Kidney epithelial cell (primary cell): Measurements from ENCODE around the gene MRPS34. TPM values are rescaled to one million over a fixed set of nuclear protein-coding genes. Genes with fewer than 3 reads are reported as not detected.

ENCODE experiments used
- DNase-seq: peaks from one replicate; pipeline ENCODE4 v3.0.0-alpha.2; 2010; ENCODE audit warnings: low read depth
- H3K27me3 ChIP-seq: 2 replicates; pipeline ENCODE4 v1.6.0; 2011; ENCODE audit warnings: low read length; ENCODE audit not compliant: control insufficient read depth, insufficient read depth
- H3K36me3 ChIP-seq: 2 replicates; pipeline ENCODE4 v1.5.1; 2011; ENCODE audit warnings: low read length; ENCODE audit not compliant: control insufficient read depth, insufficient read depth
- H3K4me3 ChIP-seq: 2 replicates; pipeline ENCODE4 v1.5.1; 2011; ENCODE audit warnings: low read depth, mild to moderate bottlenecking, control low read depth, low read length
- total RNA-seq: library from RNA; depleted of rRNA; stranded (reverse); fragments of >200 nt; gene quantifications from 2 replicates; pipeline ENCODE4 v1.2.3, GENCODE V29; 2015
- TF ChIP-seq, protein P1 (sequence below): IDR thresholded peaks from 2 replicates; pipeline ENCODE4 v1.5.1; 2011; ENCODE audit warnings: mild to moderate bottlenecking, moderate library complexity, low read length, control low read depth, inconsistent platforms; ENCODE audit not compliant: insufficient read depth, poor library complexity, severe bottlenecking

Gene MRPS34
- total RNA-seq, 1 donor from 2014 or later = 108 TPM

DNA sequence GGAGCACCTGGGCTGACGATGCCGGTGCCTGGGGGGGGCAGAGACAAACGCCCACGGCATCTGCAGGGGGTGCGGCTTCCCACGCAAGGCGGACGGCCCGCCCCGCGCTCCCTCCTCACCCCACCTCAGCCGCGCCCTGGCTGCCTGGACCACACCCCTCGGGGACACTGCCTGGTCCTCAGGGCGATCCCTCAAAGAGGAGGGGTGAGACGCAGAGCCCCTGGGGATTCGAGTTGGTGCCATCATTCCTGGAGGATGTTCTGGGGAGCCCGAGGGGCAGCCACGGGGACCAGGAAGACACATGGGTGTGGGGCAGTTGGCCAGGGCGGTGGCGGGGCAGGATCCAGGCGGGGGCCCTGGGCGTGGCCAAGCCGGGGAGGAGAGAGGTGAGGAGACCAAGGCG is 16.7 kb upstream of the MRPS34 start:
- DNase-seq = no peak
- H3K36me3 ChIP-seq = no peaks in the 10 kb centered on the region
- peaks cover 2% of the 10 kb centered on the region for H3K27me3 ChIP-seq
- no peak overlapping the region for H3K4me3 ChIP-seq
- TF ChIP-seq, protein P1, sequence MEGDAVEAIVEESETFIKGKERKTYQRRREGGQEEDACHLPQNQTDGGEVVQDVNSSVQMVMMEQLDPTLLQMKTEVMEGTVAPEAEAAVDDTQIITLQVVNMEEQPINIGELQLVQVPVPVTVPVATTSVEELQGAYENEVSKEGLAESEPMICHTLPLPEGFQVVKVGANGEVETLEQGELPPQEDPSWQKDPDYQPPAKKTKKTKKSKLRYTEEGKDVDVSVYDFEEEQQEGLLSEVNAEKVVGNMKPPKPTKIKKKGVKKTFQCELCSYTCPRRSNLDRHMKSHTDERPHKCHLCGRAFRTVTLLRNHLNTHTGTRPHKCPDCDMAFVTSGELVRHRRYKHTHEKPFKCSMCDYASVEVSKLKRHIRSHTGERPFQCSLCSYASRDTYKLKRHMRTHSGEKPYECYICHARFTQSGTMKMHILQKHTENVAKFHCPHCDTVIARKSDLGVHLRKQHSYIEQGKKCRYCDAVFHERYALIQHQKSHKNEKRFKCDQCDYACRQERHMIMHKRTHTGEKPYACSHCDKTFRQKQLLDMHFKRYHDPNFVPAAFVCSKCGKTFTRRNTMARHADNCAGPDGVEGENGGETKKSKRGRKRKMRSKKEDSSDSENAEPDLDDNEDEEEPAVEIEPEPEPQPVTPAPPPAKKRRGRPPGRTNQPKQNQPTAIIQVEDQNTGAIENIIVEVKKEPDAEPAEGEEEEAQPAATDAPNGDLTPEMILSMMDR = no peak

DNA sequence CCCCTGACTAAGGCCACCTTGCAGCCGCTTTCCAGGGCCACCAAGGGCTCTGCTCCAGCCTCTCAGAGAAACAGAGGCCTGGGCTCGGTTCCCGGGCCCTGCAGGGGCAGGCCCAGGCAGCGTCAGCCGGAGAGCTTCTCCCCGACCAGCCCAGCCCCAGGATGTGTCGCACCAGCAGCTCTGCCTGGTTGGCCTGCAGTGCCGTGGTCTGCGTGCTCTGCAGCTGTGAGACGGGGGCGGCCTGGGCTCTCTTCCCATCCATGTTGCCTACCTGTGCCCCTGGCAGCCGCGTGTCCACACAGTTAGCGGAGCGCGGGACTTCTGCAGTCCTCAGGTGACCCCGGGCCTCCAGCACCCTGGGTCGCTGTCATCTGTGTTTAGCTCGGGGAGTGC is 15.8 kb upstream of the MRPS34 start:
- Histone ChIP-seq H3K36me3 (no peaks in the 10 kb centered on the region), H3K27me3 (no peaks in the 10 kb centered on the region), H3K4me3 (no peak overlapping the region)
- DNase-seq = no peak
- TF ChIP-seq, protein P1 = no peak

DNA sequence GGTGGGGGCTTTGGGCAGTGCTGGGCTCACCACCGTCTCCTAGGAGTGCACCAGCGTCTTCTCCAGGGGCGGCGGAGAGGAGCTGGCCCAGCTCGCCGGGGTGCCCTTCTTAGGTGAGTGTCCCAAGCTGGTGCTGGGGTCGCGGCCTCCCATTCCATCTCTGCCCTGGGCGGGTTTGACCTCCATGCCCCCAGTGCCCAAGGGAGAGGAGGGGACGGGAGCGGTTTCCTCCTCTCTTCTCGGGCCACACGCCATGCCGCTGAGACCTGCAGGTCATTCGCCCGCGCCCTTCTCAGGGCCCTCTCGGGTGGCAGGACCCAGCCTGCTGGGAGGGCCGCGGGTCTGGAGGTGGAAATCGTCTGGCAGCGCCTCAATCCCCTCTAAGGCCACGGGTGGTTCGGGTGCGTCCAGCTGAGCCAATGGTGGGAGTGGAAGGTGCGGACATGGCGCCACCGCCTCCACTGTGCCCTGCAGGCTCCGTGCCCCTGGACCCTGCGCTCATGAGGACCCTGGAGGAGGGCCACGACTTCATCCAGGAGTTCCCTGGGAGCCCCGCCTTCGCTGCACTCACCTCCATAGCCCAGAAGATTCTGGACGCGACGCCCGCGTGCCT is 15.3 kb upstream of the MRPS34 start:
- H3K4me3 ChIP-seq = no peak overlapping the region
- DNase-seq = no peak
- TF ChIP-seq, protein P1 = no peak
- no peaks in the 10 kb centered on the region for H3K36me3 ChIP-seq
- no peaks in the 10 kb centered on the region for H3K27me3 ChIP-seq

DNA sequence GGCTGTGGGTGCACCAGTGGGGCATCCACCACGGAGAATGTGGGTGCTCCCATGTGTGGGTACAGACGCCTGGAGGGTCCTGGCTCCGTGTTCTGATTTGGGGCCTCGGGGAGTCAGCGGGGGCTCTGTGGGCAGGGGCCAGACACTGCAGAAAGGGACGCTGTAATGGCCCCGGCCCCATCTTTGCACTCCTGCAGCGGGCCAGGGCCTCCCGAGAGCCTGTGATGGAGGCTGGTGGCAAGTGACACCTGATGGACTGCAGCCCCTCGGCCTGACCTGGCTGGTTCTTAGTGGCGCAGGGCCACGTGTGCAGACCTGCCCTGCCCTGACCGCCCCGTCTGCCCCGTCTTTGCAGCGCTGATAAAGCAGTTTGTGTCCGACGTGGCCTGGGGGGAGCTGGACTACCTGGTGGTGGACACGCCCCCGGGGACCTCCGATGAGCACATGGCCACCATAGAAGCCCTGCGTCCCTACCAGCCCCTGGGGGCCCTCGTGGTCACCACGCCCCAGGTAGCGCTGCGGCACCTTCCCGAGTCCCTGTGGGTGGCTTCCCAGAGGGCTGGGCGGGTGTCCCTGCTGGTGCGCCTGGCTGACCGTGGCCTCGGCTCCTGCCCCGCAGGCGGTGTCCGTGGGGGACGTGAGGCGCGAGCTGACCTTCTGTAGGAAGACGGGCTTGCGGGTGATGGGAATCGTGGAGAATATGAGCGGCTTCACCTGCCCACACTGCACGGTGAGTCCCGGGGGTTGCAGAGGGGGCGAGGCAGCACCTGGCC is 14.6 kb upstream of the MRPS34 start:
- TF ChIP-seq, protein P1 = no peak
- Histone ChIP-seq H3K4me3 (no peak overlapping the region), H3K36me3 (no peaks in the 10 kb centered on the region), H3K27me3 (no peaks in the 10 kb centered on the region)
- no peak for DNase-seq

DNA sequence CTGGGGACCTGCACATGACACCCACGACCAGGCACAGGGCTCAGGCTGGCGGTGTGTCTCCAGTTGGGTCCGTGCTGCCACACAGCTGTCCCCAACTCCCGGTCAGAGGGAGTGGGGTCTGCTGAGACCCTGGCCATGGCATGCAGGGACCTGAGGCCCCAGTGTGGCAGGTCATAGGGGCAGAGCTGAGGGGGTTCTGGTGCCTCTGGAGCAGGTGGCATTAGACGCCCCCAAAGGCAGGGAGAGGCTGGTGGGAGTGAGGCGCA is 14.1 kb upstream of the MRPS34 start:
- TF ChIP-seq, protein P1 = no peak
- H3K36me3 ChIP-seq = no peaks in the 10 kb centered on the region
- H3K27me3 ChIP-seq = no peaks in the 10 kb centered on the region
- no peak for DNase-seq
- no peak overlapping the region for H3K4me3 ChIP-seq
